Suprapubic skin (tissue), 4 donors: ENCODE measurements around the gene SLC35A5.

ENCODE experiments used
- CTCF ChIP-seq, 2 donors: fragments of 200-600 bp in 1 of 2; fragments of 450-650 bp in 1 of 2; sonication (generic) in 1 of 2; IDR thresholded peaks; one replicate each; pipeline ENCODE4 v1.5.1; 2016 to 2019; ENCODE audit warnings: antibody characterized with exemption in 2 of 2, mild to moderate bottlenecking in 1 of 2, moderate library complexity in 1 of 2
- EP300 ChIP-seq: sonication (generic); formaldehyde crosslinking; IDR thresholded peaks from one replicate; pipeline ENCODE4 v1.6.1; 2017; ENCODE audit warnings: antibody characterized with exemption
- POLR2A ChIP-seq, 2 donors: fragments of 450-650 bp; IDR thresholded peaks; one replicate each; pipeline ENCODE4 v1.6.1; 2017; ENCODE audit warnings: antibody characterized with exemption in 2 of 2, mild to moderate bottlenecking in 2 of 2, moderate library complexity in 2 of 2
- POLR2AphosphoS5 ChIP-seq, 3 donors: sonication (generic); formaldehyde crosslinking; IDR thresholded peaks; one replicate each; pipeline ENCODE4 v1.6.1; 2017; ENCODE audit warnings: antibody characterized with exemption in 3 of 3

- TF ChIP-seq CTCF (IDR thresholded peaks at IDR 0.05) (no peak), POLR2AphosphoS5 (IDR thresholded peaks at IDR 0.05) (no peak), POLR2A (IDR thresholded peaks at IDR 0.05) (no peak), EP300 (no peak)
Measured at GRCh38 chr3:112593258-112593657, 31.4 kb downstream of the SLC35A5 start.
